HG03060 (cell line): ENCODE data around the gene GPS2.

Source experiments
- ATAC-seq: cut with Tn5 transposase; IDR thresholded peaks from one replicate; pipeline ENCODE4 v1.9.1; 2021; ENCODE audit warnings: low read depth, moderate number of reproducible peaks; ENCODE audit not compliant: unreplicated experiment

GPS2 gene

GRCh38 chr17:7262935-7263800 is 52.0 kb downstream of the GPS2 start:
- ATAC-seq, result no peak
